Naive thymus-derived CD4-positive, alpha-beta T cell (primary cell): ENCODE results near the gene DYNC1LI2. TPM values are rescaled to one million over a fixed set of nuclear protein-coding genes. Genes with fewer than 3 reads are reported as not detected.

Experiments used
- ATAC-seq: fragments of 150-1000 bp; cut with Tn5 transposase; 2 replicates; pipeline ENCODE4 v1.10.0; 2021; ENCODE audit warnings: mild to moderate bottlenecking, moderate library complexity
- CTCF ChIA-PET: fragments of 350-600 bp; sonication (Branson Sonifier 250); formaldehyde crosslinking; loops from one replicate; lab custom pipeline; 2021; ENCODE audit warnings: antibody characterized with exemption; lab: Charles Lee
- POLR2A ChIA-PET: fragments of 350-600 bp; sonication (Branson Sonifier 250); formaldehyde crosslinking; loops from one replicate; lab custom pipeline; 2021; ENCODE audit warnings: antibody characterized with exemption, inconsistent platforms; lab: Charles Lee
- DNase-seq, 9 donors: peaks; one replicate each; pipeline versions ENCODE4 v3.0.0 to v3.0.0-alpha.2; 2020 to 2022; ENCODE audit warnings: mixed read lengths in 1 of 9
- H3K27ac ChIP-seq: one replicate; pipeline ENCODE4 v1.7.0; 2013; ENCODE audit warnings: mild to moderate bottlenecking, low read depth, low read length, moderate library complexity
- H3K27me3 ChIP-seq, 2 donors: one replicate each; pipeline ENCODE4 v1.7.0; 2013; ENCODE audit warnings: low read length in 2 of 2, mild to moderate bottlenecking in 2 of 2, moderate library complexity in 2 of 2; ENCODE audit not compliant: control insufficient read depth in 2 of 2, insufficient read depth in 2 of 2
- H3K36me3 ChIP-seq, 3 experiments: 1 replicate in 2 of 3; 2 replicates in 1 of 3; pipeline ENCODE4 v1.7.0; 2013; ENCODE audit warnings: low read length in 3 of 3, mild to moderate bottlenecking in 3 of 3, moderate library complexity in 1 of 3; ENCODE audit not compliant: insufficient read depth in 3 of 3, control insufficient read depth in 2 of 3
- H3K4me1 ChIP-seq, 2 donors: one replicate each; pipeline ENCODE4 v1.7.0; 2013; ENCODE audit warnings: low read length in 2 of 2, mild to moderate bottlenecking in 2 of 2, moderate library complexity in 1 of 2; ENCODE audit not compliant: control insufficient read depth in 2 of 2, insufficient read depth in 2 of 2
- H3K4me3 ChIP-seq: 2 replicates; pipeline ENCODE4 v1.7.0; 2013; ENCODE audit warnings: mild to moderate bottlenecking, low read length
- H3K9me3 ChIP-seq, 3 experiments: 1 replicate in 2 of 3; 2 replicates in 1 of 3; pipeline ENCODE4 v1.7.0; 2013; ENCODE audit warnings: low read length in 3 of 3; ENCODE audit not compliant: control insufficient read depth in 2 of 3
- H3K27ac Mint-ChIP-seq, 9 donors: one replicate each; pipeline ENCODE4 v1.8.0; 2020 to 2022; ENCODE audit warnings: mixed read lengths in 9 of 9, mild to moderate bottlenecking in 8 of 9, moderate library complexity in 5 of 9, inconsistent platforms in 2 of 9
- H3K27me3 Mint-ChIP-seq, 5 donors: one replicate each; pipeline ENCODE4 v1.8.0; 2021 to 2022; ENCODE audit warnings: mixed read lengths in 5 of 5, mild to moderate bottlenecking in 1 of 5
- H3K36me3 Mint-ChIP-seq, 5 donors: one replicate each; pipeline ENCODE4 v1.8.0; 2020 to 2022; ENCODE audit warnings: mixed read lengths in 5 of 5, mild to moderate bottlenecking in 3 of 5, inconsistent platforms in 1 of 5
- H3K4me1 Mint-ChIP-seq, 7 donors: one replicate each; pipeline ENCODE4 v1.8.0; 2020 to 2022; ENCODE audit warnings: mixed read lengths in 7 of 7, mild to moderate bottlenecking in 3 of 7, inconsistent platforms in 1 of 7
- H3K4me3 Mint-ChIP-seq, 10 donors: one replicate each; pipeline ENCODE4 v1.8.0; 2020 to 2022; ENCODE audit warnings: mild to moderate bottlenecking in 10 of 10, mixed read lengths in 10 of 10, moderate library complexity in 6 of 10, inconsistent platforms in 2 of 10
- H3K9me3 Mint-ChIP-seq, 11 donors: one replicate each; pipeline ENCODE4 v1.8.0; 2020 to 2022; ENCODE audit warnings: mixed read lengths in 11 of 11, mild to moderate bottlenecking in 4 of 11, inconsistent platforms in 1 of 11, moderate library complexity in 1 of 11
- intact Hi-C, 2 donors: fragments of 100-400 bp; cut with micrococcal nuclease; formaldehyde crosslinking; loops; one replicate each; pipeline ENCODE4 v1.15.1; 2023
- polyA plus RNA-seq, 2 donors: library from polyadenylated mRNA; unstranded; fragments of 300-500 nt; fragmentation: Illumina TruSeq; gene quantifications; one replicate each; pipeline ENCODE4 v1.2.3, GENCODE V29; 2021
- total RNA-seq, 6 experiments: library from RNA in 5 of 6; stranded (reverse) in 5 of 6; gene quantifications; 1 replicate in 5 of 6; 2 replicates in 1 of 6; pipeline ENCODE4 v1.2.3 and lab custom pipeline; 2021 to 2026

DYNC1LI2 gene
- total and polyA plus RNA-seq, 7 experiments from 2014 or later, result 23.2 to 85.7 (median 77.5) TPM

- Mint-ChIP-seq H3K27me3 (peaks cover 0 to 9% (median 0%) of the 10 kb centered on the region in 5 donors), H3K27ac (no peak overlapping the region), H3K4me1 (no peaks in the 10 kb centered on the region), H3K4me3 (no peak overlapping the region), H3K9me3 (no peaks in the 10 kb centered on the region), H3K36me3 (no peaks in the 10 kb centered on the region)
- ATAC-seq (no peak), DNase-seq (no peak)
- H3K27me3 ChIP-seq, result no peaks in the 10 kb centered on the region
- intact Hi-C loops, result no loop called here
- CTCF ChIA-PET, result no interaction called here
- POLR2A ChIA-PET, result no interaction called here
- H3K4me1 ChIP-seq, result no peaks in the 10 kb centered on the region
- H3K36me3 ChIP-seq, result no peaks in the 10 kb centered on the region
- no peaks in the 10 kb centered on the region for H3K9me3 ChIP-seq
- H3K4me3 ChIP-seq, result no peak overlapping the region
- no peak overlapping the region for H3K27ac ChIP-seq
Observed at GRCh38 chr16:66786551-66786950, 35.1 kb upstream of the DYNC1LI2 start.

- H3K4me1 Mint-ChIP-seq, result peaks cover 0 to 1% (median 0%) of the 10 kb centered on the region in 7 donors
- intact Hi-C loops, result no loop called here
- no peak for ATAC-seq
- DNase-seq, result no peak
- peak overlapping the region in 2 of 9 donors; percentile 23 to 59 for H3K27ac Mint-ChIP-seq
- peaks cover 0 to 5% (median 0%) of the 10 kb centered on the region in 11 donors for H3K9me3 Mint-ChIP-seq
- ChIA-PET POLR2A (no interaction called here), CTCF (no interaction called here)
- Histone ChIP-seq H3K36me3 (no peaks in the 10 kb centered on the region), H3K9me3 (no peaks in the 10 kb centered on the region), H3K4me3 (no peak overlapping the region), H3K4me1 (no peaks in the 10 kb centered on the region), H3K27ac (no peak overlapping the region), H3K27me3 (no peaks in the 10 kb centered on the region)
- H3K4me3 Mint-ChIP-seq, result no peak overlapping the region
- H3K36me3 Mint-ChIP-seq, result peaks cover 0 to 12% (median 6%) of the 10 kb centered on the region in 5 donors
- H3K27me3 Mint-ChIP-seq, result no peaks in the 10 kb centered on the region
Observed at GRCh38 chr16:66776457-66776856, 25.0 kb upstream of the DYNC1LI2 start.

- no peak overlapping the region for H3K27ac Mint-ChIP-seq
- Histone ChIP-seq H3K27me3 (no peaks in the 10 kb centered on the region), H3K36me3 (no peaks in the 10 kb centered on the region), H3K4me1 (no peaks in the 10 kb centered on the region), H3K27ac (no peak overlapping the region), H3K9me3 (no peaks in the 10 kb centered on the region), H3K4me3 (no peak overlapping the region)
- ATAC-seq (no peak), DNase-seq (no peak)
- POLR2A ChIA-PET, result no interaction called here
- CTCF ChIA-PET, result no interaction called here
- intact Hi-C loops, result no loop called here
- H3K4me1 Mint-ChIP-seq, result peaks cover 0 to 1% (median 0%) of the 10 kb centered on the region in 7 donors
- H3K9me3 Mint-ChIP-seq, result peaks cover 0 to 5% (median 0%) of the 10 kb centered on the region in 11 donors
- peaks cover 0 to 12% (median 6%) of the 10 kb centered on the region in 5 donors for H3K36me3 Mint-ChIP-seq
- no peak overlapping the region for H3K4me3 Mint-ChIP-seq
- H3K27me3 Mint-ChIP-seq, result no peaks in the 10 kb centered on the region
Observed at GRCh38 chr16:66774981-66775380, 23.6 kb upstream of the DYNC1LI2 start.

- ChIA-PET CTCF (no interaction called here), POLR2A (no interaction called here)
- Mint-ChIP-seq H3K27me3 (peaks cover 0 to 39% (median 0%) of the 10 kb centered on the region in 5 donors), H3K9me3 (no peaks in the 10 kb centered on the region), H3K4me3 (no peak overlapping the region), H3K27ac (no peak overlapping the region), H3K4me1 (no peaks in the 10 kb centered on the region), H3K36me3 (no peaks in the 10 kb centered on the region)
- Histone ChIP-seq H3K27ac (no peak overlapping the region), H3K4me1 (no peaks in the 10 kb centered on the region), H3K9me3 (no peaks in the 10 kb centered on the region), H3K36me3 (no peaks in the 10 kb centered on the region), H3K27me3 (no peaks in the 10 kb centered on the region), H3K4me3 (no peak overlapping the region)
- ATAC-seq, result no peak
- no peak for DNase-seq
- intact Hi-C loops, result no loop called here
Observed at GRCh38 chr16:66758086-66758485, 6.7 kb upstream of the DYNC1LI2 start.

- intact Hi-C loops, result loop anchor here (5.0 kb wide), 5 partner anchors 77 to 193 kb away; partner anchors contain the start of genes CIAO2B (in 1 of the 2) and NAE1 (in 1 of the 2)
- Histone ChIP-seq H3K36me3 (peaks cover 0 to 6% (median 0%) of the 10 kb centered on the region in 3 experiments), H3K27ac (no peak overlapping the region), H3K4me3 (no peak overlapping the region), H3K9me3 (no peaks in the 10 kb centered on the region), H3K4me1 (peaks cover 14 to 15% of the 10 kb centered on the region in 2 donors), H3K27me3 (no peaks in the 10 kb centered on the region)
- peaks cover 0 to 6% (median 0%) of the 10 kb centered on the region in 11 donors for H3K9me3 Mint-ChIP-seq
- H3K4me3 Mint-ChIP-seq, result no peak overlapping the region
- H3K36me3 Mint-ChIP-seq, result peaks cover 0 to 4% (median 0%) of the 10 kb centered on the region in 5 donors
- H3K27me3 Mint-ChIP-seq, result peaks cover 0 to 45% (median 0%) of the 10 kb centered on the region in 5 donors
- ChIA-PET POLR2A (interaction anchor here (1.1 kb wide), 1 partner anchor 76 kb away, joined by 3 read pairs; the partner anchor contains the start of gene NAE1), CTCF (interaction anchor here (1.2 kb wide), 1 partner anchor 75 kb away, joined by 3 read pairs; no protein-coding TSS in a partner anchor)
- no peak overlapping the region for H3K27ac Mint-ChIP-seq
- ATAC-seq (no peak), DNase-seq (no peak)
- peaks cover 13 to 19% (median 18%) of the 10 kb centered on the region in 7 donors for H3K4me1 Mint-ChIP-seq
Observed at GRCh38 chr16:66754819-66755218, 3.4 kb upstream of the DYNC1LI2 start.

GRCh38 chr16:66754211-66754610 lies 2.8 kb upstream of the DYNC1LI2 start:
- peaks cover 20 to 21% of the 10 kb centered on the region in 2 donors for H3K4me1 ChIP-seq
- no peak overlapping the region for H3K4me3 ChIP-seq
- peaks cover 0 to 6% (median 0%) of the 10 kb centered on the region in 11 donors for H3K9me3 Mint-ChIP-seq
- H3K4me1 Mint-ChIP-seq, result peaks cover 19 to 25% (median 24%) of the 10 kb centered on the region in 7 donors
- no peak overlapping the region for H3K27ac ChIP-seq
- H3K27me3 Mint-ChIP-seq, result peaks cover 0 to 41% (median 0%) of the 10 kb centered on the region in 5 donors
- peaks cover 0 to 7% (median 1%) of the 10 kb centered on the region in 5 donors for H3K36me3 Mint-ChIP-seq
- no peaks in the 10 kb centered on the region for H3K9me3 ChIP-seq
- intact Hi-C loops, result loop anchor here (5.0 kb wide), 5 partner anchors 78 to 192 kb away; partner anchors contain the start of genes CIAO2B (in 1 of the 2) and NAE1 (in 1 of the 2)
- H3K4me3 Mint-ChIP-seq, result no peak overlapping the region
- ChIA-PET CTCF (interaction anchor here (1.2 kb wide), 1 partner anchor 76 kb away, joined by 3 read pairs; no protein-coding TSS in a partner anchor), POLR2A (interaction anchor here (1.1 kb wide), 1 partner anchor 76 kb away, joined by 3 read pairs; the partner anchor contains the start of gene NAE1)
- H3K27ac Mint-ChIP-seq, result no peak overlapping the region
- ATAC-seq (no peak), DNase-seq (no peak)
- H3K27me3 ChIP-seq, result no peaks in the 10 kb centered on the region
- peaks cover 0 to 8% (median 0%) of the 10 kb centered on the region in 3 experiments for H3K36me3 ChIP-seq
